Activated T-cell treated with anti-CD3 and anti-CD28 coated beads, Interleukin-2, amount 50 U/mL, for 72 hours (primary cell): ENCODE data around the gene HDAC5. TPM values are rescaled to one million over a fixed set of nuclear protein-coding genes. Genes with fewer than 3 reads are reported as not detected.
A peak's percentile ranks its signal among the peaks of the same experiment; 100 is the strongest.
"Not testable (repeated sequence)": the region's sequence is repeated elsewhere in the genome, so short reads cannot be mapped to it uniquely, and the experiment has no call there.

Experiments used
- ATAC-seq, 2 donors: fragments of 150-1000 bp; cut with Tn5 transposase; replicated peaks in 1 of 2; 2 replicates each; pipeline ENCODE4 v1.10.0; 2021; ENCODE audit warnings: moderate library complexity in 2 of 2, mild to moderate bottlenecking in 1 of 2
- DNase-seq, 2 donors: peaks; one replicate each; pipeline ENCODE4 v3.0.0; 2021 to 2022; ENCODE audit warnings: mixed read lengths in 1 of 2
- H3K27ac Mint-ChIP-seq: one replicate; pipeline ENCODE4 v1.8.0; 2022; ENCODE audit warnings: mild to moderate bottlenecking, moderate library complexity, mixed read lengths
- H3K27me3 Mint-ChIP-seq: one replicate; pipeline ENCODE4 v1.8.0; 2022; ENCODE audit warnings: low read depth, mixed read lengths
- H3K36me3 Mint-ChIP-seq, 2 donors: one replicate each; pipeline ENCODE4 v1.8.0; 2022; ENCODE audit warnings: mixed read lengths in 2 of 2, mild to moderate bottlenecking in 1 of 2; ENCODE audit not compliant: insufficient read depth in 2 of 2
- H3K4me1 Mint-ChIP-seq: one replicate; pipeline ENCODE4 v1.8.0; 2022; ENCODE audit warnings: low read depth, mixed read lengths
- H3K4me3 Mint-ChIP-seq, 2 donors: one replicate each; pipeline ENCODE4 v1.8.0; 2022; ENCODE audit warnings: mild to moderate bottlenecking in 2 of 2, mixed read lengths in 2 of 2, moderate library complexity in 2 of 2
- H3K9me3 Mint-ChIP-seq, 2 donors: one replicate each; pipeline ENCODE4 v1.8.0; 2022; ENCODE audit warnings: mixed read lengths in 2 of 2
- total RNA-seq, 2 donors: library from RNA; stranded (reverse); gene quantifications; one replicate each; pipeline ENCODE4 v1.2.3, GENCODE V29; 2022

The HDAC5 gene
- total RNA-seq, 2 donors from 2014 or later = 34.7 to 37.8 TPM

DNA sequence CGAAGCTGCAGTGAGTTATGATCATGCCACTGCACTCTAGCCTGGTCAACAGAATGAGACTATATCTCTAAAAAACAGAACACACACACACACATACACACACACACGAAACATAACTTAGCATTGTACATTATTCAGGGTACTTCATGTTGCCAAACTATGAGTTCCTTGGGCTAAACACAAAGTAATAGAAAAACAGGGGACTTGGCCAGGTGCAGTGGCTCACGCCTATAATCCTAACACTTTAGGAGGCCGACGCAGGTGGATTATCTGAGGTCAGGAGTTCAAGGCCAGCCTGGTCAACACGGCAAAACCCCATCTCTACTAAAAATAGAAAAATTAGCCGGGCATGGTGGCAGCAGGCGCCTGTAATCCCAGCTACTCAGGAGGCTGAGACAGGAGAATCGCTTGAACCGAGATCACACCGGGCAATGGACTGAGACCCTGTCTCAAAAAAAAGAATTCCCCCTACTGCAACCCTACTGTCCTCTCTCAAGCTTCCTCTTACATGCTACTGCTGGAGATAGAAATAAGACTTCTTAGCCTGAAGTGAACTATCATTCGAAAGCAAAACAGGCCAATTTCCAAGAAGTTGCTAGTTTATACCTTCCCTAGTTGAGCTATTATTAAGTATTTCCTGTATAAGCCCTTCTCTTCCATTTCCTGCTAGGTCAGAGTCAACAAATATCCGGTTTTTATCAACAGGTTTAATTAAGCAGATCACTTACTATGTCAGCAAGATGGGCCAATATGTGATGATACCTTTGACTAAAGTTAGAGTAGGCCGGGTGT, 64.1 kb downstream of the HDAC5 start:
- ATAC-seq (no peak), DNase-seq (no peak)
- Mint-ChIP-seq H3K9me3 (no peaks in the 10 kb centered on the region), H3K27me3 (no peaks in the 10 kb centered on the region), H3K4me1 (peaks cover 28% of the 10 kb centered on the region), H3K4me3 (no peak overlapping the region), H3K36me3 (peaks cover 7 to 38% of the 10 kb centered on the region in 2 donors), H3K27ac (no peak overlapping the region)

DNA sequence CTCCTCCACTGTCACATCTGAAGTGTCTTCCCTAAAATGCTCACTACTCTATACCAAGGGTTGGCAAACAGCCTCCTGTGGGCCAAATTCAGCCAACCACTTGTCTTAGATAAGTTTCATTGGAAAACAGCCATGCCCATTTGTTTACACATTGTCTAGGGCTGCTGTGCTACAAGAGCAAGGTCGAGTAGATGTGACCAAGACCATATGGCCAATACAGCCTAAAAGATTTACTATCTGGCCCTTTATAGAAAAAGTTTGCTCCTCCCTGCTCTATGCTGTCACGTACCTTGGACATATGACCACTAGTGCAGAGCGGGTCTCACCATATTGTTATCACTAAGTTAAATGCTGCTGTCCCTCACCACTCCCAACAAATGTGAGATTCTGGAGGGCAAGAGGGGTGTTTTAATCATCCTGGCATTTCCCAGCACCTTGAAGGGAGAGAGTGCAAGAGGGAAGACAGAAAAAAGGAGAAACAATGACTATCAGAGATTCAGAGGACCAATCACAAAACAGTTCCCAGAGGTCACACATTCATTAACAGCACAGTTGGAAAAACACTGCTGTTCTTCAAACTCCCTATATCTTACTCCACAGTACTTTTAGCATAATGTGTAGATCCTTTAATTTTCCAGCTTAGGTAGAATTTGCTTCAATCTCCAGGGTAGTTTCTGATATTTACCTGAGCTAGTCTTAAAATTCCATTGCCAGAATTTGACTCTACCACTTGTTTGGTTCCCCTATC, 70.1 kb downstream of the HDAC5 start:
- Mint-ChIP-seq H3K9me3 (no peaks in the 10 kb centered on the region), H3K4me3 (no peak overlapping the region), H3K36me3 (peaks cover 5 to 24% of the 10 kb centered on the region in 2 donors), H3K27me3 (no peaks in the 10 kb centered on the region), H3K4me1 (no peaks in the 10 kb centered on the region), H3K27ac (peak overlapping the region; percentile 16)
- DNase-seq (no peak), ATAC-seq (no peak)

DNA sequence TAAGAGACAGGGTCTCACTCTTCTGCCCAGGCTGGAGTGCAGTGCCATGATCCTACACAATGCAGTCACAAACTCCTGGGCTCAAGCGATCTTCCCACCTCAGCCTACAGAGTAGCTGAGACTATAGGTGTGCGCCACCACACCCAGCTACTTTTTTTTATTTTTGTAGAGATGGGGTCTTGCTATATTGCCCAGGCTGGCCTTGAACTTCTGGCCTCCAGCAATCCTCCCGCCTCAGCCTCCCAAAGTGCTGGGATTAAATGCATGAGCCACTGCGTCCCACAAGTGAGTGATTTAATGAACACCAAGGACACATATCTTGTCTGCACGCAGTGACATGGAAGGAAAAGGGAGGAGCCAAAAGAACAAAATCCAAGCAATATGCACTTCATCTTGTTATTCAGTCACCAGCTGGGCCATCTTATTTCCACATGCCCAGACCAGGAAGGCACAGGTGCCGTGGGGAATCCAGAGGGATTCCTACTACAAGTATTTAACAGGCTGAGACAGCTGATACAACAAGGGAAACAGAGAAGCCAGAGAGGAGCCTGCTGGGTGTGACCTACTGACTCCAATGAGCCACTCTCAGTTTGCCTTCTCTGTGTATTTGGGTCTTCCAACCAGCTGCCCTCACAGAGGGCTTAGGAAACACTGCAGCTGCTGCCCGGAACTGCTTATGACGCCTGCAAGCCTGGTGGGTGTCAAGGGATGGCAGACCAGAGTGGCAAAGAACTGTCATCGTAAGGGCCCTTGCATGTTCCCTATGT, 74.0 kb downstream of the HDAC5 start:
- Mint-ChIP-seq H3K27me3 (no peaks in the 10 kb centered on the region), H3K36me3 (peaks cover 7 to 28% of the 10 kb centered on the region in 2 donors), H3K4me3 (no peak overlapping the region), H3K4me1 (no peaks in the 10 kb centered on the region), H3K27ac (no peak overlapping the region), H3K9me3 (no peaks in the 10 kb centered on the region)
- DNase-seq (no peak), ATAC-seq (no peak)

DNA sequence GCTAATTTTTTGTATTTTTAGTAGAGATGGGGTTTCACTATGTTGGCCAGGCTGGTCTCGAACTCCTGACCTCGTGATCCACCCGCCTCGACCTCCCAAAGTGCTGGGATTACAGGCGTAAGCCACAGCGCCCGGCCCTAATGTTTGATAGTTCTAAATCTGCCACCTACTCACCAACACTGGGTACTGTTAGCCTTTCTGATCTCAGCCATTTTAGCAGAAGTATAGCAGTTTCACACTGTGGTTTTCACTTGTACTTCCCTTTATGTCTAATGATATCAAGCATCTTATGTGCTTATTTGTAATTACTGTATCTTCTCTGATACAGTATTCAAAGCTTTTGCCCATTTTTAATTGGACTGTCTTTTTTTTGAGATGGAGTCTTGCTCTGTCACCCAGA, 76.5 kb downstream of the HDAC5 start:
- H3K27ac Mint-ChIP-seq, H3K4me3 Mint-ChIP-seq, H3K27me3 Mint-ChIP-seq, H3K4me1 Mint-ChIP-seq, H3K9me3 Mint-ChIP-seq, DNase-seq, ATAC-seq: not testable (repeated sequence)
- H3K36me3 Mint-ChIP-seq = peaks cover 2 to 14% of the 10 kb centered on the region in 2 donors

- Mint-ChIP-seq H3K36me3 (peaks cover 5 to 13% of the 10 kb centered on the region in 2 donors), H3K27me3 (no peaks in the 10 kb centered on the region), H3K4me1 (peaks cover 8% of the 10 kb centered on the region), H3K27ac (no peak overlapping the region), H3K4me3 (no peak overlapping the region), H3K9me3 (no peaks in the 10 kb centered on the region)
- ATAC-seq (no peak), DNase-seq (no peak)
These were observed 78.0 kb downstream of the HDAC5 start for GRCh38 chr17:44045486-44045885.

GRCh38 chr17:44044071-44044470, 79.4 kb downstream of the HDAC5 start:
- no peak for DNase-seq
- H3K36me3 Mint-ChIP-seq = peaks cover 7 to 13% of the 10 kb centered on the region in 2 donors
- H3K27me3 Mint-ChIP-seq = no peaks in the 10 kb centered on the region
- no peak overlapping the region for H3K4me3 Mint-ChIP-seq
- ATAC-seq = no peak
- peaks cover 8% of the 10 kb centered on the region for H3K4me1 Mint-ChIP-seq
- H3K9me3 Mint-ChIP-seq = no peaks in the 10 kb centered on the region
- H3K27ac Mint-ChIP-seq = peak overlapping the region; percentile 33

DNA sequence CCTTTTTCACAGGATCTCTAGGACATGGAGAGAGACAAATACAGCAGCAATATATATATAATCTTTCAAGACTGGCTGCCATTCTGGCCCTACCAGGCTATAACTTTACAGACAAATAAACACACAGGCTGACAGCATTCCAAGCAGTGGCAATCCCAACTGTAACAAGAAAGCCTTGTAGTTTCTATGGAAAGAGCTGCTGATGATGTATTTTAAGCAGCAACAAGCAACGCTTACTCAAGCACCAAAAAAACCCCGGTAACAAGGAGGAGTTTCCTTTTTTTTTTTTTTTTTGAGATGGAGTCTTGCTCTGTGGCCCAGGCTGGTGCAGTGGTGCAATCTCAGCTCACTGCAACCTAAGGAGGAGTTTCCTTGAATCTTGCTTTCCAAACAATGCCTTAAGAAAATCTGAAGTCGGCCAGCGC, 80.2 kb downstream of the HDAC5 start:
- no peaks in the 10 kb centered on the region for H3K9me3 Mint-ChIP-seq
- no peak for ATAC-seq

DNA sequence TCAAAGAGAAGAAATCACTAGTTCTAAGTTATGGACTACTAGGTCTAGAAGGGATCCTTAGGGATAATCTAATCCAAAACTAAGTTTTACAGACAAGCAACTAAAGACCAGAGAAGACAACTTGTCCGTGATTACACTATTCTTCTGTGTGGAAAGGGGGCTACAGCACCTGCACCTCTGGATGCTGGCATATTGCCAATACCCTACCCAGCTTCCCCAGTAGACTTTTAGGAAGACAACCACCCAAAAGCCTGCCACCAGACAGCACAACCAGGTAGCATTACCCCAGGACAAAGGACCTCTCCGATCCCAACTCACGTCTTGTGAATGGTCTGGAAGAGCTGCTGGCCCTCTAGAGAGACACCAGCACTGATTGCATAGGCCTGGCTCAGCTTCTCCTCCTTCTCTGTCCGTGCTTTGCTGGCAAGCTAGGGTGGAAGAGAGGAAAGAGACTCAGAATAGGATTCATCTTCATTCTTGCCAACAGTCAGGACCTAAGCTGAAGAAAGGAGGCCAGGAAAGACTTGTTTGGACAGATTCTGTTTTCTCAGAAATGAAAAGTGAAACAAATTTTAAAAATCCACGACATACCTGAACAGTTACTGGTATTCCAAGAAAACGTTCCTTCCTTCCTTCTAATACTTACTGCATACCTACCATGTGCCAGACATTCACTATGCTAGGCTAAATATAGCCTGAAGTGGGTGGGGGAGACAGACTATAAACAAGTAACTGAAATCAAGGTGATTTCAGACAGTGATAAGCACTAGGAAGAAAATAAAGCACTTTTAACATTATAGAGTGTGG, 83.4 kb downstream of the HDAC5 start:
- no peak for ATAC-seq
- H3K36me3 Mint-ChIP-seq = peaks cover 6 to 21% of the 10 kb centered on the region in 2 donors
- H3K4me1 Mint-ChIP-seq = peaks cover 8% of the 10 kb centered on the region
- H3K27me3 Mint-ChIP-seq = no peaks in the 10 kb centered on the region
- no peak overlapping the region for H3K4me3 Mint-ChIP-seq
- no peaks in the 10 kb centered on the region for H3K9me3 Mint-ChIP-seq
- DNase-seq = no peak
- H3K27ac Mint-ChIP-seq = peak overlapping the region; percentile 68

More for the DNA sequence above, 80.2 kb downstream of the HDAC5 start:
- no peak overlapping the region for H3K4me3 Mint-ChIP-seq
- DNase-seq = no peak
- peaks cover 8% of the 10 kb centered on the region for H3K4me1 Mint-ChIP-seq
- H3K27ac Mint-ChIP-seq = no peak overlapping the region
- no peaks in the 10 kb centered on the region for H3K27me3 Mint-ChIP-seq
- peaks cover 7 to 15% of the 10 kb centered on the region in 2 donors for H3K36me3 Mint-ChIP-seq

GRCh38 chr17:44038604-44039011, 84.8 kb downstream of the HDAC5 start:
- no peaks in the 10 kb centered on the region for H3K9me3 Mint-ChIP-seq
- H3K36me3 Mint-ChIP-seq = peaks cover 11 to 29% of the 10 kb centered on the region in 2 donors
- ATAC-seq = no peak
- no peaks in the 10 kb centered on the region for H3K27me3 Mint-ChIP-seq
- H3K4me3 Mint-ChIP-seq = no peak overlapping the region
- no peak for DNase-seq
- no peak overlapping the region for H3K27ac Mint-ChIP-seq
- peaks cover 13% of the 10 kb centered on the region for H3K4me1 Mint-ChIP-seq

- Mint-ChIP-seq H3K27ac (no peak overlapping the region), H3K27me3 (no peaks in the 10 kb centered on the region), H3K36me3 (peaks cover 11 to 33% of the 10 kb centered on the region in 2 donors), H3K4me1 (peaks cover 13% of the 10 kb centered on the region), H3K4me3 (no peak overlapping the region), H3K9me3 (no peaks in the 10 kb centered on the region)
- DNase-seq = no peak
- ATAC-seq = no peak
These were observed 86.0 kb downstream of the HDAC5 start for GRCh38 chr17:44037471-44037870.

- H3K36me3 Mint-ChIP-seq = peaks cover 9 to 37% of the 10 kb centered on the region in 2 donors
- H3K4me1 Mint-ChIP-seq, H3K9me3 Mint-ChIP-seq, H3K4me3 Mint-ChIP-seq, H3K27ac Mint-ChIP-seq, H3K27me3 Mint-ChIP-seq, ATAC-seq, DNase-seq: not testable (repeated sequence)
These were observed 88.8 kb downstream of the HDAC5 start for GRCh38 chr17:44034688-44035087.

GRCh38 chr17:44033861-44034408, 89.5 kb downstream of the HDAC5 start:
- no peak for DNase-seq
- ATAC-seq = no peak
- H3K27ac Mint-ChIP-seq = peak overlapping the region; percentile 2
- peaks cover 14% of the 10 kb centered on the region for H3K4me1 Mint-ChIP-seq
- no peak overlapping the region for H3K4me3 Mint-ChIP-seq
- H3K27me3 Mint-ChIP-seq = no peaks in the 10 kb centered on the region
- peaks cover 9 to 36% of the 10 kb centered on the region in 2 donors for H3K36me3 Mint-ChIP-seq
- no peaks in the 10 kb centered on the region for H3K9me3 Mint-ChIP-seq
